GM18499 (cell line): ENCODE measurements around the gene RABGAP1L.
"Not testable (repeated sequence)": the region's sequence is repeated elsewhere in the genome, so short reads cannot be mapped to it uniquely, and the experiment has no call there.

ENCODE experiments used
- ATAC-seq: cut with Tn5 transposase; IDR thresholded peaks from one replicate; pipeline ENCODE4 v1.9.1; 2021; ENCODE audit warnings: moderate number of reproducible peaks; ENCODE audit not compliant: insufficient read depth, unreplicated experiment

The RABGAP1L gene

DNA sequence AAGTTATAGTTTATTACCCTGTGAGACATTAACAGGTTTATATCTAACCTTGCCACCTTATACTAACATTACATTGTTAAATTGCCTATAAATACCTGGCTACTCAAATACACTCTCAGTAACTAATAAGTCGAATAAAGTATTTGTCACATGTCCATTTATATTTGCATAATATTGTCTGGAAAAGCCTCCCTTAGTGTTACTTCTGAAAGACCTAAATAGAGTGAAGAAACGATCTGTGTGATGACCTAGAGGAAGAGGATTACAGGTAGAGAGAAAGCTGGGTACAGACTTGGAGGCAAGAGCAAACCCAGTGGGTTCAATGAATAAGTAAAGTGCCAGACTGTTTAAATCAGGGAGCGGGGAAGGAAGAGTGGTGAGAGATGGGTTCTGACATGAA is 837.7 kb downstream of the RABGAP1L start:
- ATAC-seq, result no peak

DNA sequence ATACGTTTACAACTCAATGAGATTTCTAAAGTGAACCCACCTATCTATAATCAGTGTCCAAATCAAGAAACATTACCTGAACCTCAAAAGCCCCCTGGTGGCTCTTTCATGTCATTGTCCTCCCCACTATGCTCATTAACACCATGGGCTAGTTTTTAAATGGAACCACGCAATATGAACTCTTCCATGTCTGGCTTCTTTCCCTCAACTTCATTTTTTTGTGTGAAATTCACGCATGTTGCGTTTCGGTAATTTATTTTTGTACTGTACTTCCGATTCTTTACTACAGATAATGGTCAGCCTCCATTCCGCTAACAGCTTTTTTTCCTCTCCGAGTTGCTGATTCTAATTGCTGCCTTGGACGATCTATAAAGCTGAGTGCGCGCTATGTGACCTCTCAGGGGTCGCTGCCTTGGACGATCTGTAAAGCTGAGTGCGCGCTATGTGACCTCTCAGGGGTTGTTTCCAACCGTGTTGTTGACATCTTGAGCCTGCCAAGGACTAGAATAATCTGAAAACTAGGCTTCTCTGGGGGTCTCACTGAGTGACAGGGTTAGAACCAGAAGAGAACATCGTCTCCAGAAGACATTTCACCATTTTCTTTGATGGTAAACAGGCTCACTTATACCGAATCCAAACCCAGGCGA is 839.4 kb downstream of the RABGAP1L start:
- ATAC-seq, result no peak

DNA sequence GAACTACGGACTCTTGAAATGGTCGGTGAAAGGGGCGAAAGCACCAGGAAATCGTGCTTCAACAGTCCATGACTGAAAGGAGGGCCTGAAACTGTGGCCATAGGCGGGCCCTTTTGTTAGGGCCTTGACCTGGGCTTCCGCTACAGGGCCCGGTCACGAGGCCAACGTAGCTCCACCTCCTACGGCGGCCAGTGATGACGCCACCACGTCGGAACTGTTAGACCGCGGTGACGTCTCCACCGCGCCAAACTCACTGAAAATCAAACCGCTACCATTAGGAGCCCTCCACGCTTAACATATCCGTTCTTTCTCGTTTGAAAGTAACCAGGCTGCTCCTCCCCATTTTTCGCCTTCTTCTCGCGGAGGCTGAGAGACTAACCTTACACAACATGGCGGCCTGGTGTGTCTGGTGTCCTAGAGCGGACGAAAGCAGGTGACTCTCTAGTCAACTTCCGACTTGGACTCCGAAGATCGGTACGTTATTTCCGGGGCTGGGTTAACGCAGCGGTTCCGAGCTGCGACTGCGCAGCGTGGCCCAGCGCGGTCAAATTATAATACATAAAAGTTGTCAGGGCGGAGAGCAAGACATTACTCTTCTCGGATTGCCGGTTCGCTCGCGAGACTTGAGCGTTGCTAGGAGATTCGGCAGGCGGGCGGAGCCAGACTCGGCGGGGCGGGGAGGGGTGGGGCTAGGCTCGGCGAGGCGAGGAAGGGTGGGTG is 840.1 kb downstream of the RABGAP1L start:
- peak; percentile 70 for ATAC-seq

DNA sequence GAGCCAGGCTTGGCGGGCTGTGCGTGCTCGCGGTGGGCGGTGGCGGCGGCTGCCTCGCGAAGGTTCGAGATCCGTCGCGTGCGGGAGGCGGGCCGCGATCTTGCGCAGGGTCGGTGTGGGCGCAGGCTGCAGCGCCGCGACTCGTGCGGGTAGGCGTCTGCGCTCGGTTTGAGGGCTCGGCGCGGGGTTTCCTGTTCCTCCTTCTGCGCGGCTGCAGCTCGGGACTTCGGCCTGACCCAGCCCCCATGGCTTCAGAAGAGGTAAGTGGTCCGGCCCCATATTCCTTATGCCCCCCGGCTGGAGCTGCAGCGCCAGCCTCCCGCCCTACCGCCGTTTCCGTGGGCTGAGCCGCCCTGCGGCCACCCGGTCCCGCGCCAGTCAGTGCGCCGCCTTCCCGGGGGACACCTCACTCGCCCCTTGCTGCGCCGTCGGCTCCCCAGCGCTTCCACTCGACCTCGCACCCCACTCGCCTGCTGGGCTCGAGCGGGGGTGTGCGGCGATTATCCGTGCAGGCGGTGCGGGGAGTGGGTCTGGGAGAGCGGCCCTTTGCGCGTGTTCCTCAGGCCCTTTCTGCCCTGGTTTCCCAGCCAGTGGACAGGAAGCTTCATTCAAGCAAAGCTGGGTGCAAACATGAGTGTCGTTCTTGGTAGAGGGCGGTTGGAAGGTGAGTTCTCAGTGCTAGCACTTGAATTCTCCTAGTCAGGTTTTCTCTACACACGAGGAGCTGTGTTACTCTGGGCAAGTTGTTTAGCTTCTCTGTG is 840.8 kb downstream of the RABGAP1L start, which contains the start of gene CACYBP:
TSS of gene CACYBP (plus strand) at position 12 of the 761 bp plus-strand sequence. CDS start at position 246, 234 bp downstream.
- ATAC-seq, result no peak

DNA sequence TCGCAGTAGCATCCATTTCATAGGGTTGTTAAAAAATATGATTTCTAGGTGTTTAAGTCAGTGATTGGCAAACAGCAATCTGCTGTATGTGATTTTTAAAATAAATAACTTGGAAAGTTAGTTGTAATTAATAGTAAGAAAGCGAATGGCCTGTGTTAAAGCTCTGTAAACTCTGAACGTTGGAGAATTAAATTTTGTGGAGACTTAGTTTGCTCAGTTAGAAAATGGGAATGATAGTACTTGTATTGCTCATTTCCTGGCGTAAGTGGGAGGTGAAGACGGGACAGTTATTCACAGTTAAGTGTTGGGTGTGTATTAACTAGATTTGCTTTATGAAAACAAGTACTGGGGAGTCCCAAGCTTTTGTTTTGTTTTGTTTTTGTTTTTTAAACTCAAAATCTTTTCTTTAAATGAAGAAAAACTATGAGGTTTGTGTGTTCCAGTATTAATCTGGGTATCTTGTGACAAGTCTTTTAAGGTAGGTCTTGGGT is 841.4 kb downstream of the RABGAP1L start:
- no peak for ATAC-seq

DNA sequence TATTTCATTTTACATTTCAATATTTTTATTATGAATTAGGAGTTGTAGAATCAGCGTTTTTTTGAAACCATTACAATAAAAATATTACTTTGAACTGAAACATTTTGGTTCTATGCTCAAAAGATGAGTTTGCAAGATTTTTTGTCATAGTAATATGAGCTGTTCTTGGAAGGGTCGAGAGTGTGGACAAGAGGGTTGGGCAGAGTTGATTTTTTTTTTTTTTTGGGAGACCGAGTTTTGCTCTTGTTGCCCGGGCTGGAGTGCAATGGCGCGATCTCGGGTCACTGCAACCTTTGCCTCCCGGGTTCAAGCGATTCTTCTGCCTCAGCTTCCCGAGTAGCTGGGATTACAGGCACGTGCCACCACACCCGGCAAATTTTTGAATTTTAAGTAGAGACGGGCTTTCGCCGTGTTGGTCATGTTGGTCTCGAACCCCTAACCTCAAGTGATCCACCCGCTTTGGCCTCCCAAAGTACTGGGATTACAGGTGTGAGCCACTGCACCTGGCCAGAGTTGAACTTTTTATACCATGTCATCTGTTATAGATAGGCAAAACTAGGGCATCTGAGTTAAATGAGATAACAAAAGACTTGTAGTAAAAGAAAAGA is 843.7 kb downstream of the RABGAP1L start:
- ATAC-seq, result no peak

DNA sequence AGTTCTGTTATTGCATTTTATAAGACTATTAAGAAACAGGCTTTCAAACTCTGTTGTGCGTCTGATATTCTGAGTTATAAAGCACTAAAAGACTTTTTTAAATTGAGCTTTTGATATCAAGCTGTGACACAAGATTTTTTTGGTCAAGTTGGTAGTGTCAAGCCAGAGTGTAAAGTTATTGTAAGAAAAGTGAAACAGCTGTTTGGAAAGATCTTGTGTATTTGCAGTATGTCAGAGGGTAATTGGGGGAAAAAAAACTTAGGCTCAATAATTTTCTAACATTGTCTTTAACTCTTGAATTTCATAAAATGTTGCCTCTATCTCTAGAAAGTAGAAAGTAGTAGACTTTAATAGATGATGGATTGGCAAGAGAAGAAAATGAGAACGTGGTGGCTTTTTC is 844.2 kb downstream of the RABGAP1L start:
- ATAC-seq, result no peak

DNA sequence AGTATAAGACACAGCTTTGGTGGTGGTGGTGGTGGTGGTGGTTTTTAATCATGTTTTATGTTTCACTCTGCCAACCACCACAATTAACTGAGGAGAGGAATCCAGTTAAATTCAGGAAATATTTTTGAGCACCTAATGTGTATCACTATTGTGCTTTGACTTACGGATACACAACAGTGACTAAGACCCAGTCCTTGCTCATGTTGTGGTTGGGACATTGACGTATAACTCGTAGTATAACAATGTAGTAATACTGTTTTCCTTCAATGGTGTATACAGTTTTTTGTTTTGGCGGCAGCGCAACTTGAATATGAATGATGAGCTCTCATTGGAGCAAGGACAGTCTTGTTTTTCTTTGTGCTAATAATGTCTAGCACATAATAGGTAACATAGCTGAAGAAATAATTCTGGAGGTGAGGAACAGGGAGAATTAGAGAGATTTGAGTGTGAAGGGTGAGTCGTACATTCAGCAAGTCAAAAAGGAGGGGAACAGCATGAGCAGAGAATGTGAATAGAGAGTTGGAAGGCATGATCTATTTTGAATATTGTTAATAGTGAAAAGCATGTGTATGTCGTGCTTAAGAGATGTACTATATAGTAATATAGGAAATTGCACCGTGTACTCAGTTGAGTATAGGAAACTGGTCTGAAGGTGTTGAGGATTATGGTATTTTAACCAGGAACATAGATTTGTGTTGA is 845.9 kb downstream of the RABGAP1L start:
- no peak for ATAC-seq

DNA sequence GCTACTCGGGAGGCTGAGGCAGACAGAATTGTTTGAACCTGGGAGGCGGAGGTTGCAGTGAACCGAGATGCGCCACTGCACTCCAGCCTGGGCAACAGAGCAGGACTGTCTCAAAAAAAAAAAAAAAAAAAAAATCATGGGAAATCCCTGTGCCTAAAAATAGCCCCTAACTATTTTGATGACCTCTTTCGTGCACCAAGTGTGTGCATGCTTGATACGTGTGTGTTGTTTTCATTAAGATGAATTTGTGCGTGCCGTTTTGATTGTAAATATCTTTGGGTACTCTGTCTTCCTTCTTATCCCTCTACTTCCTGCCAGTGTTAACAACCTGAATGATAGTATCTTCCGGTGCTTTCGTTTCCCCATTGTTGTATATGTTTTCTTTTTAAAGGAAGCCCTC is 850.2 kb downstream of the RABGAP1L start:
- no peak for ATAC-seq

DNA sequence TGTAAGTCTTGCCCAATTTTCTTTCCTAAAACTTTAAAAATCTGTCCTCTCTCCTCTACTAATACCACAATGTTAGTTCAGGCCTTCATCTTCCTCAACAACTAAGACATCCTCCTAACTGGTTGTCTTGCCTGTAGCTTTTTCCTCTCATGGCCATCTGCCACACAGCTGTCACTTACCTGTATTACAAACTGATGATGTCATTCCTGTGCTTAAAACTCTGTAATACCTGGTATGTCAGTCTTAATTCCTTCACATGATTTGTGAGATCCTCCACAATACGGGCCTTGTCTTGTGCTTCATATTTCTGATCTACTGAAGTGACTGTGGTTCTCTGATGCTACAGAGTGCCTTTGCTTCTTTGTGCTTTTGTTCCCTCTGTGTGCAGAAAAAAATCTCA is 854.1 kb downstream of the RABGAP1L start:
- ATAC-seq, result no peak

DNA sequence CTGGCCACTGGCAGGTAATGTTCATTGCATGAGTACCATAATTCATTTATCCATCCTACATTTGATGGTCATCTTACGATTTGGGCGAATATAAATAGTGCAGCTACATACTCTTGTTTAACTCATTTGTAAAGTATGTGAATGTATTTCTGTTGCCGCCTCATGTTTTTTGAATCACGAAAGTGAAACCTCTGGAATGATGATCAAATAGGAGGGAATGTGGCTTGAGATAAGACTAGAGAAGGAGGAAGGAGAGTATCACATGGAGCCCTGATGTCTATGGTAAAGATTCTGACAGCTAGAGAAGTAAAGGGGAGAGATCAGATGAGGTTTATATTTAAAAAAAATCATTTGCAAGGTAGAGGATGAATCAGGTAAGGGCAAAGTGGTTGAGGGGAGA is 855.9 kb downstream of the RABGAP1L start:
- ATAC-seq, result no peak

DNA sequence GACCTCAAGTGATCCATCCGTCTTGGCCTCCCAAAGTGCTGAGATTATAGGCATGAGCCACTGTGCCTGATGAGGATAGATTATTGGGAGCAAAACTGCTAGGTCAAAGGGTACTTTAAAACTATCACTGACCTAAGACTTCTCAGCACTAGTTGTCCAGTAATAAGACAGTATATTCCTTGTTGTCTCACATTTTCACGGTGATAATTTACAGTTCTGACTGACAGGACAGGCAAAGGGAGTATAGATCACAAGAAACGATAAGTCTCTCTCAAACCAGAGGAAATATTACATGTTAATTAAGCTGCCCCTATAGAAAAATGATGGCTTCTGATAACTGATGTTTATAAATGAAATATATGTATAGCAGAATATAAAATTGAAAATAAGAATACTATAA is 860.2 kb downstream of the RABGAP1L start:
- no peak for ATAC-seq

DNA sequence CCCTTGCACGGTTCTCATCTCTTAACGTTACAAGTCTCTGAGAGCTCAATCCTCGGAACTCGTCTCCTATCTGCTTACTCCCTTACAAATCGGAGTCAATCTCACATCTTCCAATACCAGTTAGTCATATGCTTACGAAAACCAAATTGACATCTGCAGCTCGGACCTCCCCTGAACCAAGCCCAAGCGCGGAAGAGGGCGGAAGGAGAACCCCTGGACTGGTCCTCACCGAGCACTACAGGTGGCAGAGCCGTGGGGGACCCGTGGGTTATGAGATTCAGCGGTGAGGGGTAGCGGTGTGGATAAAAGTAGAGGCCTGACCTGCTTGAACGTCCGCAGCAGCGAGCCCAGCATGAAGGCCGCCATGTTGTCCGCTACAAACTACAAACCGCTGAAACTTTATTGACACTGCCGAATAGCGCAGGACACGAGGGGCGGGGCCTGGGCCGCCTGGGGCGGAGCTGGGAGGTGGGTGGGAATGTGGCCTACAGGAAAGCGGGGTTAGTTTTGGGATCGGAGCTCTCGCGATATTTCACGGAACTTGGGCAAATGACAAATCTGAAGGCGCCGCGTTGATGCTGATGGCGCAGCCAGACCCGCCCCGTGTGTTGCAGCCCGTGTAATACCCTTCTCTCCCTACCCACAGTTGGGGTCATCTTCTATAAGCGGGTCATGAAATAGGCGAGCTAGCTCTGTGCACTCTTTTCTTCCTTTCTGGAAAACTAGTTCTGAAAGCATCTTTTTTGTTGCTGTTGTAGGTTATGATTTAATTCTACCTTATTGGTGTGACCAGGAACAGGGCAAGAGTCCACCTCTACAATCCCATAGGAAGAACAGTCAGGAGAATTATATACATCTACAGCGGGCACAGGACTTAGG is 864.0 kb downstream of the RABGAP1L start, which contains the start of gene MRPS14:
TSS of gene MRPS14 (minus strand) at position 383 of the 879 bp plus-strand sequence. CDS start at position 366, 17 bp downstream.
- peak; percentile 85 for ATAC-seq

DNA sequence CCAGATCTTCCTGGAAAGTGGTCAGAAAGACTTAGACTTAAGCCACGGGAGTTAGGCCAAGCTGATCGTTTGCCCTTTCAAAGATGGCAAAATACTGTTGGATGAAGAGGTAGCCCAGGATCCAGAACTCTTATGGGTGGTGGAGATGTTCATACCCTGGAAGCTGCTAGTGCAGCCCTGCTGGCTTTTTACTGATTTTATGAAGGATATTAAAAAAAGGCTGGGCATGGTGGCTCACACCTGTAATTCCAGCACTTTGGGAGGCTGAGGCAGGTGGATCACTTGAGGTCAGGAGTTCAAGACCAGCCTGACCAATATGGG is 864.6 kb downstream of the RABGAP1L start:
- not testable (repeated sequence) for ATAC-seq

DNA sequence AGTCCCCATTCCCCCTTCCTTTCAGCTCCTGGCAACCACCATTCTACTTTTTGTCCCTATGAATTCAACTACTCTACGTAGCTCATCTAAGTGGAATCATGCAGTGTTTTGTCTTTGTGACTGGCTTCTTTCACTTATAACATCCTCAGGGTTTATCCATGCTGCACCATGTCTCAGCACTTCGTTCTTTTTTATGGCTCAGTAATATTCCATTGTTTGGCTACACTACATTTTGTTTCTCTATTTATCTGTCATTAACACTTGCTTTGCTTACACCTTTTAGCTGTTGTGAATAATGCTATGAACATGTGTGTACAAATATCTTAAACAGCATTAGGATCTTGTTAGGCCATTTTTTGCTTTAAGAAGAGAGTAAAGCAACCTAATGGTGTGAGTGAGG is 865.5 kb downstream of the RABGAP1L start:
- no peak for ATAC-seq

DNA sequence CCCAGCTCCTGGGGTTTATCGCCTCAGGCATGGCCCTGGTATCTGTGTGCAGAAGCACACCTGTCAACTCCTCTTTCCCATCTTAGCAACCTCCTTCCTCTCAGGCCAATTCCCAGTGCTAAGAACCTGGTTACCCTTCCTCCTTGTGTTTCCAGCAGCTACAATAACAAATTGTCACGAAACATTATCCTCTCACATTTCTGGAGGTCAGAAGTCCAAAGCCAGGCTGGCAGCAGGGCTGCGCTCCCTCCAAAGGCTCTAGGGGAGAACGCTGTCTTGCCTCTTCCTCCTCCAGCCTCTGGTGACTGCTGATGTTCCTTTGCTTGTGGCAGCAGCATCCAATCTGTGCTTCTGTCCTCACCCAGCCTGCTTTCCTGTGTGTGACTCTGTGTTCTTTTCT is 874.6 kb downstream of the RABGAP1L start:
- no peak for ATAC-seq

DNA sequence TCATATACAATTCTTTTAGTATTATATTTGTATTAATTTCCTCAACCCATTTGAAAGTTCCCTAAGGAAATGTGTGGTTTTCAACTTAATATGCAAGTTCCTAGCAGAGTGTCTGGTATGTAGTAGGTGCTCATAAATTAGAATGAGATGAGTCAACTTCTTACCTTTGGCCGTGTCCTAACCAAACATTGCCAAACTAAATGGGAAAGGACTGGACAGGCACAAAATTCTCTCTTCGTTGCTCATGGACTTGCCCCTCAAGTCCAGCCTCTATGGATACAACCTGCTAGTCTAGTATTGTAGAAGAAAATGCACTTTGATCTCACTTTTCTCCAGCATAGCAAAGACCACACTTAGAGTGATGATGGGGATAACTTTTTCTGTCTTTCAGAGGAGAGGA is 875.5 kb downstream of the RABGAP1L start:
- ATAC-seq, result no peak

DNA sequence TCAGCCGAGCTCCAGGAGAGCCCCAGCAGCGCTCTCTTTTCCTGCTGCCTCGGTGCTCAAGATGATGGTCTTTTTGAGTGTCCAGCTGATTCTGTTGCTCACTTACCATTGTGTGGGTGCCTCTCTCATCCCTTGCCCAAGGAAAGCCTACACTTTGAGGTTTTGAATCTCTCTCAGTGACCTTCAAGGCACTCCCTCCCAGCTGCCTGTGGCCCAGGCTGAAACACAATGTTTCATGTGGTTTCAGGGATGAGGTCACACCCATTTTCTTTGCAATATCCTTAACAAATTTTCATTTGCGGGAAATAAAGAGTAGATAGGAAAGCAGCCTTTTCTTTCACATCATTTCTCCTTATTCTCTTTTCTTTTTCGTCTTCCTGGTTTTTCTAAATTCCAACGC is 876.5 kb downstream of the RABGAP1L start:
- no peak for ATAC-seq

DNA sequence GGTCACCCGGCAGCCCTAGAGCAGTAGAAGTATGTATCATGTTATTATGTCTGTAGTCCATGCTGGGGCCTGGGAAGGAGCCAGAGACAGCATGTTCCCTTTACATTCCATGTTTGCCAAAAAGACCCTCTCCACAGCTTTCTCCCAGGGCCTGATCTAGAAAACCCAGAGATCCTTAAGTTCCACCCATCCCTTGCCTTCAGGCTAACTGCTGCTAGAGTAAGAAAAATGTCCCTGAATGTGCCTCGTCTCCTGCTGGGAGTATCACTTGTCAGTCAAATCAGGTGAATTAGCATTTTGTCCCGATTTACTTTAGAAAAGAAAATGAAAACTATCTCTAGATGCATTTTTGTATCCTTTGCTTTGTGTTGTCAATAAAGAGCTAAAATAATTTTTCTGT is 877.2 kb downstream of the RABGAP1L start:
- ATAC-seq, result no peak
